ENCODE results near the gene MTHFD1L. TPM values are rescaled to one million over a fixed set of nuclear protein-coding genes. Genes with fewer than 3 reads are reported as not detected.

The MTHFD1L gene
- total and polyA plus RNA-seq, 9 of the 15 experiments (the other 6 are each of a cell fraction or from before 2014, with no cell fraction given): 20.9 to 128 (median 61.0) TPM

GRCh38 chr6:151056230-151056907 lies 190.9 kb downstream of the MTHFD1L start:
- ChIA-PET POLR2A (interaction anchor here (0.8 kb wide), 1 partner anchor 26 kb away, joined by 3 read pairs; no protein-coding TSS in a partner anchor), CTCF (ENCODE audit: low intra/inter-chr PET ratio) (no interaction called here)
- ATAC-seq (no peak), DNase-seq (ENCODE audit: extremely low read depth in 1 of 4, low spot score in 3 of 4) (no peak), FAIRE-seq (no peak)
- Histone ChIP-seq H3K4me3 (no peak overlapping the region), H3K4me2 (ENCODE audit: insufficient read depth, low read length) (no peak overlapping the region), H3K4me1 (replicated peaks in 1 of 2; ENCODE audit: control insufficient read depth in 2 of 2, insufficient read depth in 2 of 2, low read length in 2 of 2) (no peaks in the 10 kb centered on the region), H3K9me1 (ENCODE audit: control insufficient read depth, insufficient read depth, low read length) (no peaks in the 10 kb centered on the region), H3K79me2 (ENCODE audit: control insufficient read depth, insufficient read depth, low read length) (no peaks in the 10 kb centered on the region), H3K27me3 (ENCODE audit: control insufficient read depth in 2 of 2, insufficient read depth in 2 of 2, low read length in 2 of 2) (no peaks in the 10 kb centered on the region), H4K20me1 (replicated peaks; ENCODE audit: control insufficient read depth, insufficient read depth, low read length) (no peaks in the 10 kb centered on the region), H3K27ac (ENCODE audit: extremely low read depth, low read depth, low read length) (no peak overlapping the region), H3K9ac (ENCODE audit: insufficient read depth in 1 of 2, low read depth in 2 of 2, low read length in 2 of 2) (no peak overlapping the region), H3K9me3 (replicated peaks; ENCODE audit: control insufficient read depth, insufficient read depth, low read depth, low read length) (no peaks in the 10 kb centered on the region), H2AFZ (ENCODE audit: low read depth, low read length) (no peak overlapping the region), H3K36me3 (ENCODE audit: control insufficient read depth, insufficient read depth, low read length) (peaks cover 21% of the 10 kb centered on the region; the same call in 2 of the 3 replicates)
- 92% methylated on average over 9 of the region's 9 CpGs for WGBS (ENCODE audit: insufficient coverage, low coverage, missing lambda C conversion rate)
- intact Hi-C loops (cut with micrococcal nuclease) (no loop called here), in situ Hi-C loops (cut with MboI) (no loop called here)
- no TSS peak for BruUV-seq (replicated peaks)
- no peak for TF ChIP-seq HNRNPH1 (optimal IDR thresholded peaks at IDR 0.05; ENCODE audit: low read depth, low read length)

DNA sequence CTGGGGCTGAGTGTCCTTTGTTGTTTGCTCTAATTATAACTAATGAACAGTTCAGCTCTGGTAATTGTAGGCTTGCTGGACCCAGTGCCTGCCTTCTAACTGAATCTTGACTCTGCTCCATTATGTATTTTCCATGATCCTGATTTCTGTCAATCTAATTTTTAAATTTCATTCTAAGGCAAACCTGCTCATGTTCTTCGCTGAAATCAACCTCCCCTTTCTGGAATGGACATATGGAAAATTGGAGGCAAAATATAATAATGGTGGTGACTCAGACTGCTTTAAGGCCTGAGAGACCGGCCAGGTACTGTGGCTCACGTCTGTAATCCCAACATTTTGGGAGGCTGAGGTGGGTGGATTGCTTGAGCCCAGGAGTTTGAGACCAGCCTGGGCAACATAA lies 191.6 kb downstream of the MTHFD1L start:
- Histone ChIP-seq H3K36me3 (ENCODE audit: control insufficient read depth, insufficient read depth, low read length) (peaks cover 14% of the 10 kb centered on the region; the same call in 2 of the 3 replicates), H3K9me1 (ENCODE audit: control insufficient read depth, insufficient read depth, low read length) (no peaks in the 10 kb centered on the region), H3K9ac (ENCODE audit: insufficient read depth in 1 of 2, low read depth in 2 of 2, low read length in 2 of 2) (no peak overlapping the region), H3K27ac (ENCODE audit: extremely low read depth, low read depth, low read length) (no peak overlapping the region), H3K4me2 (ENCODE audit: insufficient read depth, low read length) (no peak overlapping the region), H3K9me3 (replicated peaks; ENCODE audit: control insufficient read depth, insufficient read depth, low read depth, low read length) (no peaks in the 10 kb centered on the region), H4K20me1 (replicated peaks; ENCODE audit: control insufficient read depth, insufficient read depth, low read length) (no peaks in the 10 kb centered on the region), H3K27me3 (ENCODE audit: control insufficient read depth in 2 of 2, insufficient read depth in 2 of 2, low read length in 2 of 2) (no peaks in the 10 kb centered on the region), H2AFZ (ENCODE audit: low read depth, low read length) (no peak overlapping the region), H3K4me3 (no peak overlapping the region), H3K79me2 (ENCODE audit: control insufficient read depth, insufficient read depth, low read length) (no peaks in the 10 kb centered on the region), H3K4me1 (replicated peaks in 1 of 2; ENCODE audit: control insufficient read depth in 2 of 2, insufficient read depth in 2 of 2, low read length in 2 of 2) (no peaks in the 10 kb centered on the region)
- 90% methylated on average over 3 of the region's 3 CpGs for WGBS (ENCODE audit: insufficient coverage, low coverage, missing lambda C conversion rate)
- no peak for FAIRE-seq
- no peak for DNase-seq (ENCODE audit: extremely low read depth in 1 of 4, low spot score in 3 of 4)
- in situ Hi-C loops (cut with MboI): no loop called here
- ChIA-PET CTCF (ENCODE audit: low intra/inter-chr PET ratio) (no interaction called here), POLR2A (no interaction called here)
- no TSS peak for BruUV-seq (replicated peaks)
- intact Hi-C loops (cut with micrococcal nuclease): no loop called here
- no peak for ATAC-seq
- TF ChIP-seq ZBTB8A (IDR thresholded peaks at IDR 0.05; ENCODE audit: partially characterized antibody): no peak
- no peak for TF ChIP-seq PRDM10 (IDR thresholded peaks at IDR 0.05; ENCODE audit: partially characterized antibody)
- TF ChIP-seq CSDE1 (IDR thresholded peaks at IDR 0.05): no peak
- TF ChIP-seq ZNF551 (CRISPR knock-in tag; IDR thresholded peaks at IDR 0.05): no peak
- no peak for TF ChIP-seq CCNT2 (IDR thresholded peaks at IDR 0.05; ENCODE audit: borderline replicate concordance, extremely low read depth, insufficient read length, low read depth, low read length)
- no peak for TF ChIP-seq BRF1 (IDR thresholded peaks at IDR 0.05; ENCODE audit: borderline replicate concordance, extremely low read depth, insufficient read length)
- no peak for TF ChIP-seq THAP12 (CRISPR knock-in tag; IDR thresholded peaks at IDR 0.05)
- TF ChIP-seq CBX1 (IDR thresholded peaks at IDR 0.05; ENCODE audit: low read depth): no peak

All from K562 (cell line).